DOHH2 (cell line): ENCODE measurements around the gene FAM193A.
"Not testable (repeated sequence)": the region's sequence is repeated elsewhere in the genome, so short reads cannot be mapped to it uniquely, and the experiment has no call there.

Experiments used
- H3F3A ChIP-seq: fragments of 200-600 bp; sonication (generic), shearing (Covaris generic); 2 replicates; pipeline ENCODE4 v1.6.0; 2016; ENCODE audit warnings: antibody characterized with exemption, mild to moderate bottlenecking; ENCODE audit not compliant: control insufficient read depth, insufficient read depth
- H3K27ac ChIP-seq: fragments of 200-600 bp; sonication (generic); 2 replicates; pipeline ENCODE4 v1.5.1; 2014; ENCODE audit warnings: low read depth, mild to moderate bottlenecking, low read length, moderate library complexity
- H3K27me3 ChIP-seq: fragments of 200-600 bp; sonication (generic); 2 replicates; pipeline ENCODE4 v1.6.1; 2014; ENCODE audit warnings: mild to moderate bottlenecking, low read length, mixed read lengths; ENCODE audit not compliant: control insufficient read depth
- H3K36me3 ChIP-seq: fragments of 200-600 bp; sonication (generic); 2 replicates; pipeline ENCODE4 v1.6.1; 2014; ENCODE audit warnings: mild to moderate bottlenecking, low read length, moderate library complexity, mixed read lengths; ENCODE audit not compliant: control insufficient read depth
- H3K4me1 ChIP-seq: fragments of 200-600 bp; sonication (generic); 2 replicates; pipeline ENCODE4 v1.6.1; 2014; ENCODE audit warnings: mild to moderate bottlenecking, low read length, mixed read lengths; ENCODE audit not compliant: control insufficient read depth
- H3K4me2 ChIP-seq: fragments of 200-600 bp; sonication (generic); 2 replicates; pipeline ENCODE4 v1.6.0; 2014; ENCODE audit warnings: mild to moderate bottlenecking, low read length, moderate library complexity
- H3K4me3 ChIP-seq: fragments of 200-600 bp; sonication (generic); 2 replicates; pipeline ENCODE4 v1.5.1; 2014; ENCODE audit warnings: mild to moderate bottlenecking, low read length, mixed read lengths
- H3K79me2 ChIP-seq: fragments of 200-600 bp; sonication (generic); 2 replicates; pipeline ENCODE4 v1.6.1; 2014; ENCODE audit warnings: mild to moderate bottlenecking, low read length, mixed read lengths; ENCODE audit not compliant: control insufficient read depth
- H3K9me2 ChIP-seq: fragments of 200-600 bp; sonication (generic); replicated peaks from 2 replicates; pipeline ENCODE4 v1.6.1; 2014; ENCODE audit warnings: mild to moderate bottlenecking, low read length, mixed read lengths; ENCODE audit not compliant: control insufficient read depth
- H3K9me3 ChIP-seq: fragments of 200-600 bp; sonication (generic); 2 replicates; pipeline ENCODE4 v1.6.1; 2014; ENCODE audit warnings: antibody characterized with exemption, low read length, mixed read lengths; ENCODE audit not compliant: control insufficient read depth, insufficient read depth
- H4K20me1 ChIP-seq: fragments of 200-600 bp; sonication (generic); 2 replicates; pipeline ENCODE4 v1.6.0; 2014; ENCODE audit warnings: low read depth, mild to moderate bottlenecking, antibody characterized with exemption, low read length, moderate library complexity; ENCODE audit not compliant: control insufficient read depth, insufficient read depth
- EZH2phosphoT487 ChIP-seq: fragments of 200-600 bp; sonication (generic); IDR thresholded peaks from 2 replicates; pipeline ENCODE4 v1.6.1; 2017; ENCODE audit warnings: borderline replicate concordance, mild to moderate bottlenecking, antibody characterized with exemption, low read length, moderate library complexity, mixed read lengths
- TF ChIP-seq, protein P1 (sequence below): fragments of 200-600 bp; sonication (generic); IDR thresholded peaks from one replicate; pipeline ENCODE4 v1.5.1; 2014; ENCODE audit warnings: antibody characterized with exemption, mild to moderate bottlenecking, low read depth, low read length; ENCODE audit not compliant: poor library complexity, severe bottlenecking

Gene FAM193A

DNA sequence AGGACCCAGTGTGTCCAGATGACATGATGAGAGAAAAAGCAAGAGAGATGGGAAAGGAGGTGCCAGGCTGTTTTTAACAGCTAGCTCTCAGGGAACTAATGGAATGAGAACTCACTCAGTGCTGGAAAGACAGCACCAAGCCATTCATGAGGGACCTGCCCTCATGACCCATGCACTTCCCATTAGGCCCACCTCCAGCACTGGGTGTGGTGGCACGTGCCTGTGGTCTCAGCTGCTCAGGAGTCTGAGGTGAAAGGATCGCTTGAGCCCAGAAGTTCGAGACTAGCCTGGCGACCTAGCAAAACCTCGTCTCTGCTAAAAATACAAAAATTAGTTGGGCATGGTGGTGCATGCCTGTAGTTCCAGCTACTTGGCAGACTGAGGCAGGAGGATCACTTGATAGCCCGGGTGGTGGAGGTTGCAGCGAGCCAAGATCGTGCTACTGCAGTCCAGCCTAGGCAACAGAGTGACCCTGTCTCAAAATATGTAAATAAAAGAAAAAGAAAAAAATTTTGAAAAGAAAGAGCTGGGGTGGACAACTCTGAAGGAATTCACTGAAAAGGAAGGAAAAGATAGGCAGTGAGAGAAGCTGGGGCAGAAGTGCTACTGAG lies 50.9 kb downstream of the FAM193A start:
- no peak overlapping the region for H3K27ac ChIP-seq
- H4K20me1 ChIP-seq: peaks cover 25% of the 10 kb centered on the region
- H3K4me2 ChIP-seq: no peak overlapping the region
- H3K9me2 ChIP-seq: no peaks in the 10 kb centered on the region
- H3F3A ChIP-seq: no peaks in the 10 kb centered on the region
- TF ChIP-seq EZH2phosphoT487: no peak
- TF ChIP-seq, protein P1, sequence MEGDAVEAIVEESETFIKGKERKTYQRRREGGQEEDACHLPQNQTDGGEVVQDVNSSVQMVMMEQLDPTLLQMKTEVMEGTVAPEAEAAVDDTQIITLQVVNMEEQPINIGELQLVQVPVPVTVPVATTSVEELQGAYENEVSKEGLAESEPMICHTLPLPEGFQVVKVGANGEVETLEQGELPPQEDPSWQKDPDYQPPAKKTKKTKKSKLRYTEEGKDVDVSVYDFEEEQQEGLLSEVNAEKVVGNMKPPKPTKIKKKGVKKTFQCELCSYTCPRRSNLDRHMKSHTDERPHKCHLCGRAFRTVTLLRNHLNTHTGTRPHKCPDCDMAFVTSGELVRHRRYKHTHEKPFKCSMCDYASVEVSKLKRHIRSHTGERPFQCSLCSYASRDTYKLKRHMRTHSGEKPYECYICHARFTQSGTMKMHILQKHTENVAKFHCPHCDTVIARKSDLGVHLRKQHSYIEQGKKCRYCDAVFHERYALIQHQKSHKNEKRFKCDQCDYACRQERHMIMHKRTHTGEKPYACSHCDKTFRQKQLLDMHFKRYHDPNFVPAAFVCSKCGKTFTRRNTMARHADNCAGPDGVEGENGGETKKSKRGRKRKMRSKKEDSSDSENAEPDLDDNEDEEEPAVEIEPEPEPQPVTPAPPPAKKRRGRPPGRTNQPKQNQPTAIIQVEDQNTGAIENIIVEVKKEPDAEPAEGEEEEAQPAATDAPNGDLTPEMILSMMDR: no peak
- H3K4me3 ChIP-seq: no peak overlapping the region
- peaks cover 7% of the 10 kb centered on the region; the same call in 1 of the 2 replicates for H3K4me1 ChIP-seq
- peaks cover 98% of the 10 kb centered on the region for H3K79me2 ChIP-seq
- no peaks in the 10 kb centered on the region for H3K36me3 ChIP-seq
- H3K27me3 ChIP-seq: no peaks in the 10 kb centered on the region
- no peaks in the 10 kb centered on the region for H3K9me3 ChIP-seq

DNA sequence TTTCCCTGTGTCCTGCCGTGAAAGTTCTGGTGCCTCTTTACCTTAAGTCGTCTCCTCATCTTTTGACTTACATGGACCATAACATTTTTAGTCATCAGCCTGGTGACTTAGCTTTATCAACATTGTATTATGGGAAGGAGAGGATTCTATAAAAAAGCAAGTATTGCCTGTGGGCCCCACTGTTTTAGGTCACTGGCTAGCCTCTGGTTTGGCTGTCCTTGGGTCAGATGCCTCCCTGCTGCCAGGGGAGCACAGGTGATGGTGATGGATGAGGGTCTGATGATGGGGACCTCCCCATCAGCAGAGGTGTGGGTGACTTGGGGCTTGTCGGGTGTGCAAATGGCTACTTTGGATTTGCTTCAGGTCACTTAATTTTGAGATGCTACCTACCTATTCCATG lies 51.8 kb downstream of the FAM193A start:
- H3K27me3 ChIP-seq: no peaks in the 10 kb centered on the region
- no peak overlapping the region for H3K27ac ChIP-seq
- H3K9me2 ChIP-seq: no peaks in the 10 kb centered on the region
- TF ChIP-seq, protein P1: no peak
- TF ChIP-seq EZH2phosphoT487: no peak
- peaks cover 25% of the 10 kb centered on the region for H4K20me1 ChIP-seq
- H3K79me2 ChIP-seq: peaks cover 98% of the 10 kb centered on the region
- H3K4me3 ChIP-seq: no peak overlapping the region
- no peaks in the 10 kb centered on the region for H3K9me3 ChIP-seq
- peaks cover 7% of the 10 kb centered on the region; the same call in 1 of the 2 replicates for H3K4me1 ChIP-seq
- H3K4me2 ChIP-seq: no peak overlapping the region
- H3K36me3 ChIP-seq: no peaks in the 10 kb centered on the region
- no peaks in the 10 kb centered on the region for H3F3A ChIP-seq

DNA sequence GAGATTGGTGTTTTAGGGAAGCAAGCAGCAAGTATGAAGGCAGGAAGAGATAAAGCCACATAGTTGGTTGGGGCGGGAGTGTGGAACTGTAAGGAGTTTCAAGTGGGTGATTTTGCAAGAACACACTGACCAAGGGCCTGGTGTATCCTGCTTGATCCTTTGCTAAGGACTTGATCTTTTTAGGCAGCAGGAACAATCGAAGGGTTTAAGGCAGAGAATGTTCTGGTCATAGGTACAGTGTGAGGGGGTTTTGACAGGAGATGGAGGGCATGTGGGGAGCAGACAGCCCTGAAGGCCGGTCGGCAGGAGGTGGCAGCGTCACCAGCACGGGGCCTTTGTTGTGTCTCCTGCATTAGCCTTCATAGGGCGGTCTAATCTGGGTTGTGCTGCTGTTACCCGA lies 54.7 kb downstream of the FAM193A start:
- Histone ChIP-seq H3K27ac (no peak overlapping the region), H3K36me3 (0 out of 2 replicates have a peak, but pooled peaks cover 4% of the 10 kb centered on the region), H3K27me3 (no peaks in the 10 kb centered on the region), H3K4me3 (no peak overlapping the region), H3F3A (no peaks in the 10 kb centered on the region), H3K4me1 (peaks cover 7% of the 10 kb centered on the region; the same call in 1 of the 2 replicates), H3K9me2 (no peaks in the 10 kb centered on the region), H4K20me1 (peaks cover 27% of the 10 kb centered on the region), H3K4me2 (no peak overlapping the region), H3K9me3 (no peaks in the 10 kb centered on the region), H3K79me2 (peaks cover 95% of the 10 kb centered on the region)
- TF ChIP-seq, protein P1: no peak
- no peak for TF ChIP-seq EZH2phosphoT487

DNA sequence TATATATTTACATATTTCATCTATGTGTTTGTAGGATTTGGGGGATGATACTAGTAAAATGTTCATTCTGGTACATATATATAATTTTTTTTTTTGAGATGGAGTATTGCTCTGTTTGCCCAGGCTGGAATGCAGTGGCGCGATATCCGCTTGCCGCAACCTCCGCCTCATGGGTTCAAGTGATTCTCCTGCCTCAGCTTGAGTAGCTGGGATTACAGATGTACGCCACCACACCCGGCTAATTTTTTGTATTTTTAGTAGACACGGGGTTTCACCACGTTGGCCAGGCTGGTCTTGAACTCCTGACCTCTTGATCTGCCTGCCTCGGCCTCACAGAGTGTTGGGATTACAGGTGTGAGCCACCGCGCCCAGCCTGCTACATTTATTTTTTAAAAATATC lies 55.6 kb downstream of the FAM193A start:
- H3K4me2 ChIP-seq, H3K4me3 ChIP-seq, H3K27ac ChIP-seq, H3K27me3 ChIP-seq, H3F3A ChIP-seq, H3K9me2 ChIP-seq, H3K4me1 ChIP-seq, H3K36me3 ChIP-seq, H3K9me3 ChIP-seq: not testable (repeated sequence)
- Histone ChIP-seq H3K79me2 (peaks cover 95% of the 10 kb centered on the region), H4K20me1 (peaks cover 25% of the 10 kb centered on the region)
